Measurements from ENCODE around the gene ACSBG1.
"Not testable (repeated sequence)": the region's sequence is repeated elsewhere in the genome, so short reads cannot be mapped to it uniquely, and the experiment has no call there.

ACSBG1 gene

GRCh38 chr15:78251136-78251535 is 16.8 kb upstream of the ACSBG1 start:
- DNase-seq: no peak

DNA sequence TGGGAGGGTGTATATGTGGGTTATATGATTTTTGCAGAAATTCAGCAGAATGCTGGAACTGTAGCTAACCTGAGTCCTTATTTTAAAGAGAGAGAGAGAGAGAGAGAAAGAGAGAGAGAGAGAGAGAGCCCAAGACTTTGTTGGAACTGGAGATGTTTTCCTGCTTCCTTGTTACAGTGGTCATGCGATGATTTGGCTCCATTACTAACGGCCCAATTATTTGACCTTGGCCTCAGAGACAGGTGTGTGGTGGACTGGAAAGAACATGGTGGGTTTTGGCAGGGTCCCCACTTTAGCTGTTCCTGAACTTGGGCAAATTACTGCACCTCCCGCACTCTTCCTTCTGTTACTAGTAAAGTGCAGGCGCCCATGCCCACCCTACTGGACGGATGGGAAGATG is 14.8 kb upstream of the ACSBG1 start:
- no peak for DNase-seq

DNA sequence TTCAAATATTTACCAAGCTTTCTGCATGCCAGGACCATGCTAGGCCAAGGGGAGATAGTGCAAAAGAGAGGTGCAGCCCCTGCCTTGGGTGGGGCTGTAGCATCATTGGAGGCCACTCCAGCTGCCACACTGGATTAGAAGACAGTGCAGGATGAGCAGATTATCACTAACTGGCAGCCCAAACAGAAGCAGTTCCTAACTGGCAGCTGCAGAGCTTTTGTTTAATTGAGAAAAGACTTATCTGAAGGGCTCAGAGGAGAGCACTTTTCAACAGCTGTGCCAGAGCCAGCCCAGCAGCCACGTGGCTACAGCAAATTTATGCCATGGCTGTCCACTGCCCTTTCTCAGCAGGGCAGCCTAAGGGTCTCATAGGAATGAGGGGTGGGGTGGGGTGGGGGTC is 13.5 kb upstream of the ACSBG1 start:
- DNase-seq: no peak

DNA sequence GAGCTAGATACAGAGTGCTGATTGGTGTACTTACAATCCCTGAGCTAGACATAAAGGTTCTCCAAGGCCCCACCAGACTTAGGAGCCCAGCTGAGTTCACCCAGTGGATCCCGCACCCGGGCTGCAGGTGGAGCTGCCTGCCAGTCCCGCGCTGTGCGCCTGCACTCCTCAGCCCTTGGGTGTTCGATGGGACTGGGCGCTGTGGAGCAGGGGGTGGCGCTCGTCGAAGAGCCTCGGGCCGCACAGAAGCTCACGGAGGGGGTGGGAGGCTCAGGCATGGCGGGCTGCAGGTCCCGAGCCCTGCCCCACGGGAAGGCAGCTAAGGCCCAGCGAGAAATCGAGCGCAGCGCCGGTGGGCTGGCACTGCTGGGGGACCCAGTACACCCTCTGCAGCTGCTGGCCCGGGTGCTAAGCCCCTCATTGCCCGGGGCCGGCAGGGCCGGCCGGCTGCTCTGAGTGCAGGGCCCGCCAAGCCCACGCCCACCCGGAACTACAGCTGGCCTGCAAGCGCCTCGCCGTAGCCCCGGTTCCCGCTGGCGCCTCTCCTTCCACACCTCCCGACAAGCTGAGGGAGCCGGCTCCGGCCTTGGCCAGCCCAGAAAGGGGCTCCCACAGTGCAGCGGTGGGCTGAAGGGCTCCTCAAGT is 11.7 kb upstream of the ACSBG1 start:
- not testable (repeated sequence) for DNase-seq

DNA sequence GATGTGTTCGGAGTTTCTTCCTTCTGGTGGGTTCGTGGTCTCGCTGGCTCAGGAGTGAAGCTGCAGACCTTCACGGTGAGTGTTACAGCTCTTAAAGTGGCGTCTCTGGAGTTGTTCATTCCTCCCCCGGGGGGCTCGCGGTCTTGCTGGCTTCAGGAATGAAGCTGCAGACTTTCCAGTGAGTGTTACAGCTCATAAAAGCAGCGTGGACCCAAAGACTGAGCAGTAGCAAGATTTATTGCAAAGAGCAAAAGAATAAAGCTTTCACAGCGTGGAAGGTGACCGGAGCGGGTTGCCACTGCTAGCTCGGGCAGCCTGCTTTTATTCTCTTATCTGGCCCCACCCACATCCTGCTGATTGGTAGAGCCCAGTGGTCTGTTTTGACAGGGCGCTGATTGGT is 11.0 kb upstream of the ACSBG1 start:
- not testable (repeated sequence) for DNase-seq

DNA sequence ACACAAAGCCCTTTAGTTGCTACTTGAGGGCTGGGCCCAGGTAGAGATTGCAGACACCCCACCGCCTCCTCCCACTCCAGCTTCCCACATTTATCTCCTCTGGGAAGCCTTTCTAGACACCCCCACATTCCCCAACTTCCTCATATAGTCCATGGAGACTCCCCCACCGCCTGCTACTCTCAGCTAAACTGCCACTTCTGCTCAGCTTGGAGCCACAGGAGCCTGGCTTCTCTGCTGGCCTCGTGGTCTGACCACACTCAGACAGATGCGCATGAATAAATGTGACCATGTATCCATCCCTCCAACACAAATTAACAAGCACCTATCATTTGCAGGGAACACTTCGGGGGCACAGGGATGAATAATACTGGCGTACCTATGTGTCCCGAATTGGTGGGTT is 10.5 kb upstream of the ACSBG1 start:
- no peak for DNase-seq

GRCh38 chr15:78244101-78244500 is 9.7 kb upstream of the ACSBG1 start:
- no peak for DNase-seq

DNA sequence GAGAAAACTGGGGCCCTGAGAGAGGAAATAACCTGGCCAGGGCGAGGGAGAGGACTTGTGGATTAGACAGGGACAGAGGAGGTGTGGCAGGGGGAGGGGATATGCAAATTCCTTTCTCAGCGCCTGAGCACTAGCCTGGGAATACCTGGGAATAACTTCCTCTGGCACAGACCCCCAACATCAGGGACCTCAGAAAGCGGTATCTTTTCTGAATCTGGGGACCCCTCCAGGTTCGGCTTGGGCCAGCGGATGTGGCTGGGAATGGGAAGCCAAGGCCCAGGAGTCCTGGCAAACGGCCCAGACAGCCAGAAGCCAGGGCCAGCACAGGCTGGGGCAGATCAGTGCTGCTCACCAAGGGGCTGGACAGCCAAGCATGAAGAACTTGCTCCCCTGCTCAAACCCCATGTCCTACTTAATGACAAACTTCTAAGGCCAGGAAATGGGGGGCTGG is 9.2 kb upstream of the ACSBG1 start:
- DNase-seq: peak; percentile 34

- no peak for DNase-seq
These were observed 8.7 kb upstream of the ACSBG1 start for GRCh38 chr15:78243058-78243457.

DNA sequence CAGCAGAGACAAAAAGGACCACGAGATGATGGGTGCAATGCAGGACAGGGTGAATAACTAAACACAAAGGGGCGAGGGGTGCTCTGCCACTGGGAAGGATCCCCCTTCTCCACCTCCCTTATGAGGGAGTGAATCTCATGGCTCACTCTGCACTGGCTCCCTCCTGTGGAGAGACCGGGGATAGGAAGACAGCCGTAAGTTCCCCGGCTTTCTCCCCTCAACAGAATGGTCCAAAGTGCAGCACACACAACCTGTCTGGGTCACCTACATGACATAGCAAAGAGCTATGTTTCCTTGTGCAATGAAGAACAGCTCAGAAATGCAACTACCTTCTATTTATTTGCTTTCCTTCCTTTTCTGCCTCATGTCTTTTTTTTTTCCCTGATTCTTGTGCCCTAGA is 7.8 kb upstream of the ACSBG1 start:
- DNase-seq: no peak

- DNase-seq: peak; percentile 69
These were observed 6.7 kb upstream of the ACSBG1 start for GRCh38 chr15:78241017-78241416.

DNA sequence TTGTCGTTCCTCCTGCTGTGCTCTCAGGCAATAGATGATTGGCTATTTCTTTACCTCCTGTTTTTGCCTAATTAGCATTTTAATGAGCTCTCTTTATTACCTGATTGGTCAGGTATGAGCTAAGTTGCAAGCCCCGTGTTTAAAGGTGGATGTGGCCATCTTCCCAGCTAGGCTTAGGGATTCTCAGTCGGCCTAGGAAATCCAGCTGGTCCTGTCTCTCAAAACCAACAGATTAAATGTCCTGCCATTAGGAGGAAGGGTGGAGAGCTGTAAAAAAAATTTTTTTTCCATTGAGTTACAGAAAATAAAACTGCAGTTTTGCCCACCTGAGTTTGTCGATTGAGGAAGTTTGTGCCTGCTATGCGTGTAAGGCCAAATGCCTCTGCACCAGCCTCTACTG is 5.4 kb upstream of the ACSBG1 start:
- no peak for DNase-seq

- DNase-seq: no peak
These were observed 2.8 kb upstream of the ACSBG1 start for GRCh38 chr15:78237146-78237545.

- DNase-seq: no peak
These were observed 2.1 kb upstream of the ACSBG1 start for GRCh38 chr15:78236491-78236890.

DNA sequence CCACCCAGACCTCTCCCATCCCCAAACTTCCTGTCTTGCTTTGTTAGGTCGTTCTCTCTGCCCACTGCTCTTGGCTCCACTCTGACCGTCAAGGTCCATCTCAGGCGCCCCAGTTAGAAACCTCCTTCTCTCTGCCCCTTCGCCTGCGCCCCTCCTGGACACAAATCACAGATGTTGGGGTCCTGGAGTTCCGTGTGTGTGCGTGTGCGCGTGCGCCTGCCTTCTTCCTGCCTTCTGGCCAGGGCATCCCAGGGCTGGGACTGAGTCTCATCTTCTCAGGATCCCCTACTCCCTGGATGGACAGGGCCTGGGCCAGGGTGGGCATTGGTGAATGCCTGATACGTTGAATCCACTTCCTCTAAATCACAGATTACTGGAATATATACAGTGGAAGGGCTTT is 869 bp downstream of the ACSBG1 start:
- DNase-seq: no peak

- no peak for DNase-seq
These were observed 1.4 kb downstream of the ACSBG1 start for GRCh38 chr15:78232951-78233350.

DNA sequence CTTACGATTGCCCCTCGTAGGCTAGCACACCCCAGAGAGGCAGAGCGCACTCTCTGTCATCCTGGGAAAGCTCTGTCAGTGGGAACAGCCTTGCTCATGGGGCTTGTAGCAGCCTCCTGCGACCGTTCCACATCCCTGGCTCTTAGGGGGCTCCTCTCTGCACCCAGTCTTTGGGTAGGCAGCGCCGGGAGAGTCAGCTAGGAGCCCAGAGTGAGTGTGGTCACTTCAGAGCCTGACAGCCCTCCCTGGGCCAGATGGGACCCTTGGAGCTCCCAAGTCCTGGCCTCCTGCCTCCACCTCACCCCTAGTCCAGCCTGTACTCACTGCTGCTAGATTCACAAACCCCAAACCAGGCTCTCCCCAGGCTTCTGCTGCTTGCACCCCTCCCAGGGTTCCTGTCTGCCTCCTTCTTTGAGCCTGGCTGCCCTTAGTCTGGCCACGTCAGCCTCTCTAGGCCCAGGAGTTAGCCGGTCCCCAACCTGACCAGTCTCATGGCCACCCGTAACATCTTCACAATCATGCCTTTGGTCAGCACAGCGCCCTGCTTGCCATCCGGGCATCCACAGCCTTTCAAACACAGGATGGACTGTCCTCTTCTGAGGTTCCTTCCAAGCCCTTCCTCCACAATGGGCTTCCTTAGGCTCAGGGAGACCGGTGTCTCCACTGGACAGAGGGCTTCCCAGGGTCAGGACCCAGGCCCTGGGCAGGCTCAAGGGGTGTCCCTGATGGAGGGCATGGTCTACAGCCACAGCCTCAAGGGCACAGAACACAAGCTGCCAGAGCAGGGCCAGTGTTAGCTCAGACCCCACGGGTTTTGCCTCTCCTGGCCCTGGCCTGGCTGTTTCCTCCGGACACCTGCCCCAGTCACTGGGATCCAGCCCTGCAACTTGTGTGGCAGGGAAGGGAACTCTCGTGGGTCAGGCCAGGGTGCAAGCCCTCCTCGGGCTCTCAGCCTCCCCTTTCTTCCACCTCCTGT is 4.6 kb downstream of the ACSBG1 start:
- DNase-seq: no peak

DNA sequence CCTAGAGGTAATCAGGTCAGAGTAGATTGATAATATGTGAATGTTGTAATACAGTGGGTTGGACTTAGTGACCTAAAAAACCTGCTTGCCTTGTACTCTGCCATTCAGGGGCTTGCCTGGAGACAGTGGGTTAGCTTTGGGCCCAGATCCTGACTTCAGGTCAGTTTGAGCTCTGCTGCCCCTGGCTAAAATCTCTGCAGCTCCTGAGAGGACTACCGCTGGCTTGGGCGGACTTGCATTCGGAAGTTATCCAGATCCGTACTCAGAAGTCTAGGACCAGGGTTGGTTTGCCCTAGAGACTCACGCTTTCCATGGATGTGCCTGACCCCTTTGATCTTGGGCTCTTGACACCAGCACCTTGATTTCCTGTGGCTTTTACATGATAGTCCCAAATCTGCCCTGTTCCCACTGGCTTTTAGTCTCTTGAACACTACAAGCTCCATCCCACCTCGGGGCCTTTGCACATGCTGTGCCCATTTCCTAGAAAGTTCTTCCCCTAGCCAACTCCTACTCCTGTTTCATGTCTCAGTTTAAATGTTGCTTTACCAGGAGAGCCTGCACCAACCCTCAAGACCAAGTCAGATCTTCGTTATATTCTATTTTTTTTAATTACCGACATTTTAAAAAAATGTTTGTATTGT is 5.9 kb downstream of the ACSBG1 start:
- no peak for DNase-seq

DNA sequence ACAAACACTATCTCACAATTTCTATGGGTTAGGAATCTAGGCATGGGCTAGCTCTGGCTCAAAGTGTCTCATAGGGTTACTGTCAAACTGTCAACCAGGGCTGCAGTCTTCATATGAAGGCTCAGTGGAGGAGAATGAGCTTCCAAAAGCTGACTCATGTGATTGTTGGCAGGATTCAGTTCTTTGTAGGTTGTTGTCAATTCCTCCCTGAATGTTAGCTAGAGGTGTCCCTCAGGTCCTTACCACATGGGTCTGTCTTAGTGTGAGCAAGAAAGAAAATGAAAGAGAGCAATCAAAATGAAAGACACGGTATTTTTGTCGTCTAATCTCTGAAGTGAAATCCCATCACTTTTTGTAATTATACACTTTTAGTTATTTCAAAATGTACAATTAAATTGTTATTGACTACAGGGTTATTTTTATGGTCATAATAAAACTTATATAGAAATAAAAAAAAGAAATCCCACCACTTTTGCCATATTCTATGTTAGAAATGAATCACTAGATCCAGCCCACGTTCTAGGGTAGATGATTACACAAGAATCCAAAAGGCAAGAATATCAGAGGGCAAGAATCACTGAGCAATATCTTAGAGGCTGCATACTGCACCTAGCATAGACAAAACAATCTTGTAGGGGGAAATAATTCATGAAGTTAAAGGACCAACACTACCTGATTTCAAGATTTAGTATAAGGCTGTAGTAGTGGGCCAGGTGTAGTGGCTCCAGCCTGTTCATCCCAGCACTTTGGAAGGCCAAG is 8.4 kb downstream of the ACSBG1 start:
- DNase-seq: no peak

- no peak for DNase-seq
These were observed 10.3 kb downstream of the ACSBG1 start for GRCh38 chr15:78224023-78224411.

DNA sequence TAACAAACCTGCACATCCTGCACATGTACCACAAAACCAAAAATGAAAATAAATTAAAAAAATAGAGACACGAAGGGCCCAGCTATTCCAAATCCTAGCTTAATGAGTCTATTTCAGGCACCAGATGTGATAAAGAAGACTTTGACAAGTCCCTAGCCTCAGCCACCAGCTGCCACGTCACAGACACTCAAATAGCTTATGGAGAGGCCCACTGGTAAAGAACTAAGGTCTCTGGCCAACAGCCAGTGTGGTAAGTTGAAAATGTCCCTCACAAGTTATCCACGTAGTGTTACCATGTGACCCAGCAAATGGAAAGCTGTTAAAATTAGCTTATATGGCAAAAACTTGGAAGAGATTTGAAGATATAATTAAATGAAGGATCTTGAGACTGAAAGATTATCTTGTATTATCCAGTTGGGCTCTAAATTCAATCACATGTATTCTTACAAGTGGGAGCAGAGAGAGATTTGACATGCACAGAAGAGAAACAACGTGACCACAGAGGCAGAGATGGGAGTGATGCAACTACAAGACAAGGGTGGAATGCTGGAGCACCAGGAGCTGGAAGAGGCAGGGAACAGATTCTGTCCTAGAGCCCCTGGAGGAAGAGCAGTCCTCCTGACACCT is 10.9 kb downstream of the ACSBG1 start:
- DNase-seq: peak; percentile 42

DNA sequence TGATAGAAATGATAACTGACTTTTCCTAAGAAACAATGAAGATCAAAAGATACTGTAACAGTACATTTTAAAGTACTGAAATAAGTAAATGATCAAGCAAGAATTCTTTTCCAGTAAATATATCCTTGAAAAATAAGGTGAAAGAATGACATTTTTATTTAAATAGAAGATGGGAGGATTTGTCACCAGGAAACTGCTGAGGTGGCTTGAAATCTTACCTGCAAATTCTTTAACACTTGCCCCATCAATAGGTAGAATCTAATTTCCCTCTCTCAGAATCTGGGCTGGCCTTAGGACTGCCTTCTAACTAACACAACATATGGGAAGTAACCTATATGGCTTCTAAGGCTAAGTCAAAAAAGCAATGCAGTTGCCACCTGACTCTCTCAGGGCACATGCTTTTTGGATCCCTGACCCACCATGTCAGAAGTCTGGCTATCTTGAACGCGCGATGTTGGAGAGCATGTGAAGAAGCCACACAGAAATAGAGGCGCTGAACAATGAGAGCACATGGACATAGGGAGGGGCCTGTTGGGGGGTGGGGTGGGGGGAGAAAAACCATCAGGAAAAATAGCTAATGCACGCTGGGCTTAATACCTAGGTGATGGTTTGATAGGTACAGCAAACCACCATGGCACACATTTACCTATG is 11.5 kb downstream of the ACSBG1 start:
- DNase-seq: no peak
